SK-N-SH (cell line): ENCODE data around the gene SOBP.
A peak's percentile ranks its signal among the peaks of the same experiment; 100 is the strongest.

Source experiments
- CTCF ChIP-seq: fragments of 200-600 bp; sonication (generic); IDR thresholded peaks from 2 replicates; pipeline ENCODE4 v1.6.1; 2017; ENCODE audit warnings: antibody characterized with exemption, mild to moderate bottlenecking, moderate library complexity
- EP300 ChIP-seq, 2 experiments: IDR thresholded peaks; 2 replicates each; pipeline versions ENCODE4 v1.4.0 to v1.6.1; 2012; ENCODE audit warnings: borderline replicate concordance in 1 of 2, low read depth in 1 of 2, low read length in 1 of 2
- EZH2phosphoT487 ChIP-seq: fragments of 200-600 bp; sonication (generic); IDR thresholded peaks from 2 replicates; pipeline ENCODE4 v1.6.1; 2017; ENCODE audit warnings: low read depth, mixed run types, mild to moderate bottlenecking, antibody characterized with exemption, moderate library complexity, borderline replicate concordance
- GATA2 ChIP-seq: sonication (generic); formaldehyde crosslinking; IDR thresholded peaks from 2 replicates; pipeline ENCODE4 v1.5.0; 2020; ENCODE audit warnings: mild to moderate bottlenecking, missing genetic modification reagents
- MAX ChIP-seq: IDR thresholded peaks from 2 replicates; pipeline ENCODE4 v1.4.0; 2012; ENCODE audit warnings: low read depth
- PBX3 ChIP-seq: IDR thresholded peaks from 2 replicates; pipeline ENCODE4; 2012
- POLR2AphosphoS5 ChIP-seq: IDR thresholded peaks from 2 replicates; pipeline ENCODE4 v1.6.1; 2012; ENCODE audit warnings: low read depth, low read length
- RAD21 ChIP-seq: IDR thresholded peaks from 2 replicates; pipeline ENCODE4 v1.6.1; 2012; ENCODE audit warnings: mild to moderate bottlenecking, low read length
- RCOR1 ChIP-seq: fragments of 150-350 bp; IDR thresholded peaks from 2 replicates; pipeline ENCODE4 v1.6.1; 2017; ENCODE audit warnings: antibody characterized with exemption, low read length
- SMC3 ChIP-seq: IDR thresholded peaks from 2 replicates; pipeline ENCODE4 v1.6.1; 2012; ENCODE audit warnings: low read depth, low read length, improper control_type of control experiment
- TAF1 ChIP-seq: IDR thresholded peaks from 2 replicates; pipeline ENCODE4 v1.6.1; 2012; ENCODE audit warnings: low read depth, mild to moderate bottlenecking, low read length, moderate library complexity, borderline replicate concordance
- USF2 ChIP-seq: fragments of 150-350 bp; IDR thresholded peaks from 2 replicates; pipeline ENCODE4 v1.6.1; 2017; ENCODE audit warnings: antibody characterized with exemption, low read length, low read depth, borderline replicate concordance
- YY1 ChIP-seq: IDR thresholded peaks from 2 replicates; pipeline ENCODE4 v1.4.0; 2012; ENCODE audit warnings: low read depth, mild to moderate bottlenecking

GRCh38 chr6:107473660-107474059 lies 16.3 kb upstream of the SOBP start:
- no peak for TF ChIP-seq POLR2AphosphoS5
- TF ChIP-seq SMC3, result no peak
- no peak for TF ChIP-seq CTCF
- no peak for TF ChIP-seq RCOR1
- no peak for TF ChIP-seq PBX3
- TF ChIP-seq TAF1, result no peak
- TF ChIP-seq USF2, result no peak
- no peak for TF ChIP-seq EP300 (IDR thresholded peaks at IDR 0.05; ENCODE audit: borderline replicate concordance in 1 of 2, low read depth in 1 of 2, low read length in 1 of 2)
- TF ChIP-seq GATA2, result peak; percentile 55
- TF ChIP-seq EZH2phosphoT487, result no peak
- TF ChIP-seq YY1, result no peak
- no peak for TF ChIP-seq MAX
- TF ChIP-seq RAD21, result no peak
